Naive thymus-derived CD4-positive, alpha-beta T cell (primary cell): ENCODE results near the gene FEM1B. TPM values are rescaled to one million over a fixed set of nuclear protein-coding genes. Genes with fewer than 3 reads are reported as not detected.

Source experiments
- ATAC-seq: fragments of 150-1000 bp; cut with Tn5 transposase; 2 replicates; pipeline ENCODE4 v1.10.0; 2021; ENCODE audit warnings: mild to moderate bottlenecking, moderate library complexity
- CTCF ChIA-PET: fragments of 350-600 bp; sonication (Branson Sonifier 250); formaldehyde crosslinking; loops from one replicate; lab custom pipeline; 2021; ENCODE audit warnings: antibody characterized with exemption; lab: Charles Lee
- POLR2A ChIA-PET: fragments of 350-600 bp; sonication (Branson Sonifier 250); formaldehyde crosslinking; loops from one replicate; lab custom pipeline; 2021; ENCODE audit warnings: antibody characterized with exemption, inconsistent platforms; lab: Charles Lee
- DNase-seq, 9 donors: peaks; one replicate each; pipeline versions ENCODE4 v3.0.0 to v3.0.0-alpha.2; 2020 to 2022; ENCODE audit warnings: mixed read lengths in 1 of 9
- H3K27ac ChIP-seq: one replicate; pipeline ENCODE4 v1.7.0; 2013; ENCODE audit warnings: mild to moderate bottlenecking, low read depth, low read length, moderate library complexity
- H3K27me3 ChIP-seq, 2 donors: one replicate each; pipeline ENCODE4 v1.7.0; 2013; ENCODE audit warnings: low read length in 2 of 2, mild to moderate bottlenecking in 2 of 2, moderate library complexity in 2 of 2; ENCODE audit not compliant: control insufficient read depth in 2 of 2, insufficient read depth in 2 of 2
- H3K36me3 ChIP-seq, 3 experiments: 1 replicate in 2 of 3; 2 replicates in 1 of 3; pipeline ENCODE4 v1.7.0; 2013; ENCODE audit warnings: low read length in 3 of 3, mild to moderate bottlenecking in 3 of 3, moderate library complexity in 1 of 3; ENCODE audit not compliant: insufficient read depth in 3 of 3, control insufficient read depth in 2 of 3
- H3K4me1 ChIP-seq, 2 donors: one replicate each; pipeline ENCODE4 v1.7.0; 2013; ENCODE audit warnings: low read length in 2 of 2, mild to moderate bottlenecking in 2 of 2, moderate library complexity in 1 of 2; ENCODE audit not compliant: control insufficient read depth in 2 of 2, insufficient read depth in 2 of 2
- H3K4me3 ChIP-seq: 2 replicates; pipeline ENCODE4 v1.7.0; 2013; ENCODE audit warnings: mild to moderate bottlenecking, low read length
- H3K9me3 ChIP-seq, 3 experiments: 1 replicate in 2 of 3; 2 replicates in 1 of 3; pipeline ENCODE4 v1.7.0; 2013; ENCODE audit warnings: low read length in 3 of 3; ENCODE audit not compliant: control insufficient read depth in 2 of 3
- H3K27ac Mint-ChIP-seq, 9 donors: one replicate each; pipeline ENCODE4 v1.8.0; 2020 to 2022; ENCODE audit warnings: mixed read lengths in 9 of 9, mild to moderate bottlenecking in 8 of 9, moderate library complexity in 5 of 9, inconsistent platforms in 2 of 9
- H3K27me3 Mint-ChIP-seq, 5 donors: one replicate each; pipeline ENCODE4 v1.8.0; 2021 to 2022; ENCODE audit warnings: mixed read lengths in 5 of 5, mild to moderate bottlenecking in 1 of 5
- H3K36me3 Mint-ChIP-seq, 5 donors: one replicate each; pipeline ENCODE4 v1.8.0; 2020 to 2022; ENCODE audit warnings: mixed read lengths in 5 of 5, mild to moderate bottlenecking in 3 of 5, inconsistent platforms in 1 of 5
- H3K4me1 Mint-ChIP-seq, 7 donors: one replicate each; pipeline ENCODE4 v1.8.0; 2020 to 2022; ENCODE audit warnings: mixed read lengths in 7 of 7, mild to moderate bottlenecking in 3 of 7, inconsistent platforms in 1 of 7
- H3K4me3 Mint-ChIP-seq, 10 donors: one replicate each; pipeline ENCODE4 v1.8.0; 2020 to 2022; ENCODE audit warnings: mild to moderate bottlenecking in 10 of 10, mixed read lengths in 10 of 10, moderate library complexity in 6 of 10, inconsistent platforms in 2 of 10
- H3K9me3 Mint-ChIP-seq, 11 donors: one replicate each; pipeline ENCODE4 v1.8.0; 2020 to 2022; ENCODE audit warnings: mixed read lengths in 11 of 11, mild to moderate bottlenecking in 4 of 11, inconsistent platforms in 1 of 11, moderate library complexity in 1 of 11
- intact Hi-C, 2 donors: fragments of 100-400 bp; cut with micrococcal nuclease; formaldehyde crosslinking; loops; one replicate each; pipeline ENCODE4 v1.15.1; 2023
- polyA plus RNA-seq, 2 donors: library from polyadenylated mRNA; unstranded; fragments of 300-500 nt; fragmentation: Illumina TruSeq; gene quantifications; one replicate each; pipeline ENCODE4 v1.2.3, GENCODE V29; 2021
- total RNA-seq, 6 experiments: library from RNA in 5 of 6; stranded (reverse) in 5 of 6; gene quantifications; 1 replicate in 5 of 6; 2 replicates in 1 of 6; pipeline ENCODE4 v1.2.3 and lab custom pipeline; 2021 to 2026

FEM1B gene
- total and polyA plus RNA-seq, 7 experiments from 2014 or later, result 12.0 to 73.2 (median 58.6) TPM

DNA sequence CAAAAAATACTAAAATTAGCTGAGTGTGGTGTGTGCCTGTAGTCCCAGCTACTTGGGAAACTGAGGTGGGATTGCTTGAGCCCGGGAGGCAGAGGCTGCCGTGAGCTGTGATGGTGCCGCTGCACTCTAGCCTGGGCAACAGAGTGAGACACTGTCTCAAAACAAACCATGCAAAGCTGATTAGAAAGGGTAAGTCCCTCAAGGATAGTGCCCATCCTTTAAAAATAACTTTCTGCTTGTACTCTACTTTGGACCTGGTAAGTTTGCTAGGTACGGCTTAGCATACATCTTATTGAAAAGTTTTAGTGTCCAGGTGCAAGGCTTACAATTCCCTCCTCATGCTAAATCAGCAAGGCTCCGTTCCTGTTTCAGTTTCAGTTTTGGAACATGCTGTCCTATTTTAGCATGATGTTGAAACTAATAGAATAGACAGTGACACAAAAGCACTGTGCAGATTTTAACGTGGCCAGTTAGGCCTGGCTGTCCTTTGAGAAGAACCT lies 21.4 kb downstream of the FEM1B start:
- Histone ChIP-seq H3K27me3 (no peaks in the 10 kb centered on the region), H3K4me1 (peaks cover 11 to 16% of the 10 kb centered on the region in 2 donors), H3K4me3 (peak overlapping the region; percentile 61), H3K36me3 (no peaks in the 10 kb centered on the region), H3K27ac (peak overlapping the region; percentile 64), H3K9me3 (no peaks in the 10 kb centered on the region)
- intact Hi-C loops, result loop anchor here (1.0 to 2.0 kb wide), 3 partner anchors 8 to 22 kb away; partner anchors contain the start of gene FEM1B (in 1 of the 2)
- H3K4me3 Mint-ChIP-seq, result peak overlapping the region; percentile 58 to 85 (median 81)
- DNase-seq (peak in 7 of 9 donors; percentile 37 to 56 (median 40)), ATAC-seq (peak; percentile 82)
- CTCF ChIA-PET, result interaction anchor here (1.0 to 2.5 kb wide), 4 partner anchors 8 to 46 kb away, joined by 3 to 6 read pairs (median 4); partner anchors contain the start of gene FEM1B
- POLR2A ChIA-PET, result interaction anchor here (0.8 to 2.3 kb wide), 7 partner anchors 10 to 245 kb away, joined by 3 to 27 read pairs (median 4); partner anchors contain the start of genes FEM1B and PIAS1
- peaks cover 0 to 11% (median 0%) of the 10 kb centered on the region in 11 donors for H3K9me3 Mint-ChIP-seq
- H3K27me3 Mint-ChIP-seq, result no peaks in the 10 kb centered on the region
- peaks cover 0 to 21% (median 12%) of the 10 kb centered on the region in 5 donors for H3K36me3 Mint-ChIP-seq
- peaks cover 17 to 56% (median 44%) of the 10 kb centered on the region in 7 donors for H3K4me1 Mint-ChIP-seq
- peak overlapping the region; percentile 79 to 95 (median 87) for H3K27ac Mint-ChIP-seq

DNA sequence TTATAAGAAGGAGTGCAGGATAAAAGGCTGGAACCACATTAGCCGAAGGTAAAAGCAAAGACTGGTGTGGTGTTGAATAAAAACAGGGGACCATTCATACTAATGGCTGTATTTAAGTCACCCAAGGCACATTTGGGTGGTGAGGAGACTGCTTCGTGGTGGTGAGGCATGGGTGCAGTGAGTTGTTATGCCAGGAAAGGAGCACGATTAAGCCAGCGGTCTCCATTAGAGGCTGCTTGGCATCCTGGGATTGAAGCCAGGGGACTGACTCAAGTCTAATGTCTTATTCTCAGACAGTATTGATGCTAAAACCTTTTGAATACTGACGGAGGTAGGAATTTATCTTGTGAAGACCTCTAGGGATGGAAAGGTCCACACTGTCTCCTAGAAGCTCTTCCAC lies 21.9 kb downstream of the FEM1B start:
- no peak for ATAC-seq
- peaks cover 17 to 56% (median 42%) of the 10 kb centered on the region in 7 donors for H3K4me1 Mint-ChIP-seq
- DNase-seq, result no peak

DNA sequence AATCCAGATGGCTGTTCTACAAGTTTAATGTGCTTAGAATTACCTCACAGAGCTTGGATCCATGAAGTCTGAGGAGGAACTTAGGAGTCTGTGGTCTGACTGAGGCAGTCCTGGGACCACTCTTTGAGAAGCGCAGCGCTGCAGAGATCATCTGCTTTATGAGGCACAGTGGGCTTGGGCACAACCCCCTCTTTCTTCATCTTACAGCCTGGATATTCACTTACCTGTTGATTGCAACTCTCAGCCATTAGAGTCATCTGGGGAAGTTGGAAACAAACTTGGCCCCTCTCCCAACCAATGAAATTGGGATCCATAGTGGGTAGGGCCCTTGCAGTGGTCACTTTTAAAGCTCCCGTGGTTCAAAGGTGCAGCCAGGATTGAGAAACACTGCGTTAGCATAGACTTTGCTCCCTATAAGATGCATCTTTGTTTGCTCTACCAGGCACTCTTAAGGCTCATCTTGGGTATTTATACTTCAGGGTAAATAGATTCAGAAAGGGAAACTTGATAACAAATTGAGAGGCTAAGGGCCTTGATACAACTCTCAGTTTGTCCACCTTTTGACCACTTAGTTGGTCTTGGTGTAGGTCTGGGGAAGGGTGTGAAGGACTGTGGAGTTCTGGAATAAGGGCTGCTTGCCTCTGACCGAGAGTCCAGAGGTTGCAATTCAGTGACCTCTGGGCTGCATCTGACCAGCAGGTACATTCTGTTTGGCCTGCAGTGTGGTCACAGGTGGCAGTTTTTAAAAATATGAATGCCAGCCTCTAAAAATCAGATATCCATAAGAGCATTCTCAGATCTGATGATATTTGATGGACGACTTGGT lies 22.8 kb downstream of the FEM1B start:
- no peak overlapping the region for H3K27ac ChIP-seq
- ATAC-seq (no peak), DNase-seq (no peak)
- intact Hi-C loops, result loop anchor here in 1 of 2 donors (10.0 kb wide), 1 partner anchor 416 kb away; no protein-coding TSS in a partner anchor
- Mint-ChIP-seq H3K9me3 (peaks cover 0 to 11% (median 0%) of the 10 kb centered on the region in 11 donors), H3K4me1 (peaks cover 15 to 48% (median 39%) of the 10 kb centered on the region in 7 donors), H3K27ac (peak overlapping the region in 8 of 9 donors; percentile 77 to 95 (median 90)), H3K36me3 (peaks cover 0 to 12% (median 7%) of the 10 kb centered on the region in 5 donors), H3K27me3 (no peaks in the 10 kb centered on the region), H3K4me3 (peak overlapping the region in 4 of 10 donors; percentile 76 to 84 (median 81))
- H3K9me3 ChIP-seq, result no peaks in the 10 kb centered on the region
- POLR2A ChIA-PET, result no interaction called here
- H3K4me1 ChIP-seq, result peaks cover 11 to 16% of the 10 kb centered on the region in 2 donors
- no peak overlapping the region for H3K4me3 ChIP-seq
- CTCF ChIA-PET, result interaction anchor here (0.6 kb wide), 1 partner anchor 47 kb away, joined by 3 read pairs; no protein-coding TSS in a partner anchor
- no peaks in the 10 kb centered on the region for H3K36me3 ChIP-seq
- H3K27me3 ChIP-seq, result no peaks in the 10 kb centered on the region

More for the DNA sequence above, 21.9 kb downstream of the FEM1B start:
- Mint-ChIP-seq H3K27ac (peak overlapping the region; percentile 79 to 95 (median 87)), H3K27me3 (no peaks in the 10 kb centered on the region), H3K36me3 (peaks cover 0 to 17% (median 12%) of the 10 kb centered on the region in 5 donors), H3K4me3 (peak overlapping the region; percentile 58 to 85 (median 81)), H3K9me3 (peaks cover 0 to 11% (median 0%) of the 10 kb centered on the region in 11 donors)
- Histone ChIP-seq H3K4me1 (peaks cover 11 to 16% of the 10 kb centered on the region in 2 donors), H3K27me3 (no peaks in the 10 kb centered on the region), H3K4me3 (peak overlapping the region; percentile 61), H3K36me3 (no peaks in the 10 kb centered on the region), H3K9me3 (no peaks in the 10 kb centered on the region), H3K27ac (peak overlapping the region; percentile 64)
- CTCF ChIA-PET, result interaction anchor here (0.6 kb wide), 1 partner anchor 46 kb away, joined by 3 read pairs; no protein-coding TSS in a partner anchor
- intact Hi-C loops, result loop anchor here (1.0 to 2.0 kb wide), 3 partner anchors 8 to 22 kb away; partner anchors contain the start of gene FEM1B (in 1 of the 2)
- POLR2A ChIA-PET, result interaction anchor here (0.8 to 2.3 kb wide), 4 partner anchors 17 to 245 kb away, joined by 3 to 27 read pairs (median 6); partner anchors contain the start of genes FEM1B and PIAS1

DNA sequence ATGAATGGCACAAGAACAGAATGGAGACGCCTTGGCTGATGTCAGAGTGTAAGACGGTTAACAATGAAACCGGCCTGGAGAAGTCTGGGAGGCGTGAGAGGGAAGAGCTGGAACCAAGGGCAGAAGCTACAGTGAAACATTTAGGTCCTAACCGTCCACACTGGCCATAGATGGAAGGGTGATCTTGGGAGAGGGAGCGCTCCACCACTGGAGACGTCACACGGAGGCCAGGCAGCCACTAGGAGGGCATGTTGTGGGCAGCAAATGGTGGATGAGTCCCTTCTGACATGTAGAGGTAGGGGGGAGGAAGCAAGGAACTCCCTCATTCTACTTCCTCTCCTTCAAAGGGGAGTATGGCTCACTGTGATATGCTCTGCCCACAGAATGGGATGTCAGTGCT lies 23.8 kb downstream of the FEM1B start:
- ATAC-seq (no peak), DNase-seq (no peak)
- H3K36me3 Mint-ChIP-seq, result peaks cover 0 to 5% (median 2%) of the 10 kb centered on the region in 5 donors
- H3K27ac ChIP-seq, result no peak overlapping the region
- peak overlapping the region in 6 of 9 donors; percentile 1 to 94 (median 22) for H3K27ac Mint-ChIP-seq
- H3K4me1 Mint-ChIP-seq, result peaks cover 17 to 45% (median 40%) of the 10 kb centered on the region in 7 donors
- ChIA-PET CTCF (no interaction called here), POLR2A (interaction anchor here (2.6 kb wide), 1 partner anchor 24 kb away, joined by 10 read pairs; the partner anchor contains the start of gene FEM1B)
- peaks cover 11 to 17% of the 10 kb centered on the region in 2 donors for H3K4me1 ChIP-seq
- H3K27me3 ChIP-seq, result no peaks in the 10 kb centered on the region
- H3K36me3 ChIP-seq, result no peaks in the 10 kb centered on the region
- no peaks in the 10 kb centered on the region for H3K9me3 ChIP-seq
- H3K9me3 Mint-ChIP-seq, result peaks cover 0 to 6% (median 0%) of the 10 kb centered on the region in 11 donors
- intact Hi-C loops, result loop anchor here in 1 of 2 donors (10.0 kb wide), 1 partner anchor 416 kb away; no protein-coding TSS in a partner anchor
- H3K27me3 Mint-ChIP-seq, result no peaks in the 10 kb centered on the region
- no peak overlapping the region for H3K4me3 ChIP-seq
- peak overlapping the region in 2 of 10 donors; percentile 8 to 9 for H3K4me3 Mint-ChIP-seq

DNA sequence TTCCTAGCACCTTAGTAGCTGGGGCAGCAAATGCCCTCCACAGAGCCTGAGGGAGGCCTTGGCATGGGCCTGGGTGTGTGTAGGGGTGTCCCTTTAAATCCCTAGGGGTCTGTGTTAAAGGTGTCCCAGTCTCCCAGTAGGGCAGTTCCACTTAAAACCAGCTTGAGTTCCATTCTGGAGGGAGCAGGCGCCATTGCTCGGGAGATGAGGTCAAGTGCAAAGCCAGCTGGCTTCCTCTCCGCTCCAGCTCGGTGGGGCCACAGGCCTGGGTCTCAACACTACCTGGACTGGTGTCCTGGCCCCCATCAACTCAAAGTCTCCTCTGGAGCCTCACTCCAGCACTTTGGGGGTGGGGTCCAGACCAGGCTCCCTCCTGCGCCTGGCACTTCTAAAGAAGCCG lies 25.2 kb downstream of the FEM1B start:
- intact Hi-C loops, result loop anchor here in 1 of 2 donors (10.0 kb wide), 1 partner anchor 418 kb away; no protein-coding TSS in a partner anchor

More for the DNA sequence above, 25.2 kb downstream of the FEM1B start:
- CTCF ChIA-PET, result interaction anchor here (0.6 to 1.4 kb wide), 4 partner anchors 39 to 1147 kb away, joined by 3 to 8 read pairs (median 3); no protein-coding TSS in a partner anchor
- ATAC-seq (no peak), DNase-seq (no peak)
- H3K4me3 ChIP-seq, result no peak overlapping the region
- no peaks in the 10 kb centered on the region for H3K27me3 ChIP-seq
- Mint-ChIP-seq H3K9me3 (peaks cover 0 to 5% (median 0%) of the 10 kb centered on the region in 11 donors), H3K27me3 (peaks cover 0 to 4% (median 0%) of the 10 kb centered on the region in 5 donors), H3K4me1 (peaks cover 24 to 49% (median 44%) of the 10 kb centered on the region in 7 donors), H3K27ac (no peak overlapping the region), H3K4me3 (no peak overlapping the region), H3K36me3 (peaks cover 0 to 5% (median 0%) of the 10 kb centered on the region in 5 donors)
- H3K9me3 ChIP-seq, result no peaks in the 10 kb centered on the region
- H3K27ac ChIP-seq, result no peak overlapping the region
- H3K36me3 ChIP-seq, result no peaks in the 10 kb centered on the region
- POLR2A ChIA-PET, result interaction anchor here (2.6 kb wide), 1 partner anchor 25 kb away, joined by 10 read pairs; the partner anchor contains the start of gene FEM1B
- H3K4me1 ChIP-seq, result peaks cover 11 to 21% of the 10 kb centered on the region in 2 donors
